HG03469 (cell line): Measurements from ENCODE around the gene IL6R.

ENCODE experiments used
- ATAC-seq: cut with Tn5 transposase; IDR thresholded peaks from one replicate; pipeline ENCODE4 v1.9.1; 2021; ENCODE audit warnings: mild to moderate bottlenecking, moderate library complexity, moderate number of reproducible peaks; ENCODE audit not compliant: unreplicated experiment

Gene IL6R

DNA sequence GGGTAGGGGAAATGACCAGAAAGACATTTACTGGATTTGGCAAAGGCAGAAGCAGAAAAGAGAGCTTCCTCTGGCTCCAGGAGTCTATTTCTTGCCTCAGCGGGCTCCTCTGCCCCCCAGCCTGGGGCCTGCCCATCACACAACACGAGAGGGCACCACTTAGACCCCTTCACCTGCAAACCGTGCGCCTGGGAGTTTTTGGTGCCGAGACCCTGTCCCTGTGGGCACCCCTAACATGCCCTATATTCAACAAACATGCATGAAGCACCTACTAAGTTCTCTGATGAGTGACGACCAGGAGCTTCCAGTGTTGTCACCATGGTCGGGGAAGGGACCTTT lies 18.8 kb downstream of the IL6R start:
- ATAC-seq: no peak

DNA sequence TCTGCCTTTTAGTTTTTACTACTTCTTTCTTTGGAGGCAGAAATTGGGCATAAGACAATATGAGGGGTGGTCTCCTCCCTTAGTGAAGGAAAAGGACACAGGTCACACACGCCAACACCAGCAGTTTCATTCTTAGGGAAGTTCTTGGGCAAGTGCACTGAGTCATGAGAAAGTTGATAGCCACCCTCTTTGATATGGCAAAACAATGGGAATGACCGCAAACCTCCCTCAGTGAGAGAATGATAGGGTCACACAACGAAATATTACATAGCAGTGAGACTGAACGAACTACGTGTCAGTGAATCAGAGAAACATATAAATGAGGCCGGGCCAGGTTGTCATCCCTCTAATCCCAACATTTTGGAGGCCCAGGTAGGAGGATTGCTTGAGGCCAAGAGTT lies 20.0 kb downstream of the IL6R start:
- ATAC-seq: no peak

DNA sequence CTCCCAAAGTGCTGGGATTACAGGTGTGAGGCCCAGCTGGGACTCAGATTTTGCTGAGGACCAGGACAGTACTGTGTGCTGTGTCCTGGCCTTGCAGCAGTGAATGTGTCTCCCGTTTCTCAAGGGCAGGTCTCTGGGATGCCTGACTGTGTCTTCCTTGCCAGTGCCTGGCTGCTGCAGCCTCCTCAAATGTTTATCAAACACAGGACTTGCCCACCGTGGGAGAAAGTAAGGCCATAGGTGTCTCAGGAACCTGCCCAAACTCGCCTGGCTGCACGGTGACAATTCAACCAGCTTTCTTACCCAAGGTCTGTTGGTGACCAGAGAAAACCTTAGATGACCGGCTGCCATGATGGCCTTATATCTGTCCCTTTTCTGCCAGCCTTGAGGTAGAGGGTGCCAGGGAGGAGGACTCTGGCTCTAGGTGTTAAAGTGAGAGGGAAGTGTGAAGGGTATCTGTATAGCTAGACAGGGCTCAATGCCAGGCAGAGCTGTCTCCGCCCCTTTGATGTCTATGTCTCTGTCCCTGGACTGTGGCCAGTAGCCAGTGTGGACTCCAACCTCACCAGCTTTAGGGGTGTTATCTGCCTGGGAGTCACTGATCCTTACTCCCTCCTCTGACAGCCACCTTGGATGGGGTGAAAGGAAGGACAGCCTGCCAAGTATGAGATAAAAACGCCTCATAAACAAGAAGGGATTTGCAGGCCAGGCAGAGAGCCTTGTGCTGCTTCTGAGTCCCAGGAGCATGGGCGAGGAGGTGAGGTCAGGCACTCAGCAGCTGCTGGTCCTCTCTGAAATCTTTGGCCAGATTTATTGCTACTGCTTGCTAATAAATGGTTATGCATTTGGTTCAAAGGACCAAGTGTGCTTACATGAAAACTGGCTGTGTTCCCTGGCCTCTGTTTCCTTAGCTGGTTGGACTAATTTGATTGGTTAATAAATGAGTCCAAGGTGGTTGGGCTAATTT lies 22.3 kb downstream of the IL6R start:
- ATAC-seq: no peak

DNA sequence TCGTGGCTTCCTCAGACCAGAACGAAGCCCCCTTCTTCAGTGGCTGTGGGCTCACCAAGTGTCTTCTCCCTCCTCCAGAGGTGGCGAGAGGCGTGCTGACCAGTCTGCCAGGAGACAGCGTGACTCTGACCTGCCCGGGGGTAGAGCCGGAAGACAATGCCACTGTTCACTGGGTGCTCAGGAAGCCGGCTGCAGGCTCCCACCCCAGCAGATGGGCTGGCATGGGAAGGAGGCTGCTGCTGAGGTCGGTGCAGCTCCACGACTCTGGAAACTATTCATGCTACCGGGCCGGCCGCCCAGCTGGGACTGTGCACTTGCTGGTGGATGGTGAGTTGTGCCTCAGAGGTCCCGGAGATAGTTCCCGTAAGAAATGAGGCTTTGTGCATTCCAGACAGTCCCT lies 24.0 kb downstream of the IL6R start:
- no peak for ATAC-seq

DNA sequence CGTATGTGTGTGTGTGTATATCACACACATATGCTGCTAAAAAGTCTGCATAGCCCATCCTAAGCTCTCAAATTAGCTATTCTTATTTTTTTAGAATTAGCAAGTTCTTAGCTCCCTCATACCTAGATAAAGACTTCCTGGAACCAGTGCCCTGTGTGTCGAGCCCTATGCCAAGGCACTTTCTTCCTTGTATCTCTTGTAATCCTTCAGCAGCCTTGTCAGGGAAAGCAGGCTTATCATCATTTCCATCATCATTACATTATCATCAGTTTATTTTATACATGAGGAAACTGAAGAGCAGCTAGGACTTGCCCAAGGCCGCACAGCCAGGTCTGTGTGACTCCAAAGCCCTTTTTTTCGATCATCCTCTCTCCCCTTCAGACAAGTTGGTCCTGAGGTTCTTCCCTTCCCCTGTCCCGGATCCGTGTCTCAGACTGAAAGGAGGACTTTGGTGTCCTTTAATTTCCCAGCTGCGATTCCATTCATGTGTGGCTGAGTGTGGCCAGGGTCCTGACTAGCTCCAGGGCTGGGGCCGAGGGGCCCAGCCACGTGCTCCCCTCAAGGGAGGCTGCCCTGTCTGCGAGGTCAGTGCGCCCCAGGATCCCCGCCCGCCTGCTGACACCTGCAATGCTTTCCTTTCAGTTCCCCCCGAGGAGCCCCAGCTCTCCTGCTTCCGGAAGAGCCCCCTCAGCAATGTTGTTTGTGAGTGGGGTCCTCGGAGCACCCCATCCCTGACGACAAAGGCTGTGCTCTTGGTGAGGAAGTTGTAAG lies 24.9 kb downstream of the IL6R start:
- no peak for ATAC-seq

DNA sequence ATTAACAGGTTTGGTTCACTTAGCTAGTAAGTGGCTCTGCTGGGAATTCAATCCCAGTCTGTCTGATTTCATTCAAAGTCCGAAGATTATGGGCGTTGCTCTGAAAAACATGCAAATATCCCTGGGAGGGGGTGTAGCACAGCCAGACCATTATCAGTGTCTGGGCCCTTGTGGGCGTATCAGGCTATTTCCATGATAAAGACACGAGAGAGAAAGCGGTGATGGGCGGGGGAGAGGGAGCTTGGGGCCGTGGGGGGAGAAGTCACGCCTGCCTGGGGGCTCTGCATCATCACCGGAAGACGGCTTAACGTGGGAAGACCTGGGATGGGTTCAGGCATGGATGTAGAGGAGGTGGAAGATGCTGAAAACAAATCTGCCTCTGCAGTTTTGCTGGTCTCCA lies 25.8 kb downstream of the IL6R start:
- no peak for ATAC-seq

DNA sequence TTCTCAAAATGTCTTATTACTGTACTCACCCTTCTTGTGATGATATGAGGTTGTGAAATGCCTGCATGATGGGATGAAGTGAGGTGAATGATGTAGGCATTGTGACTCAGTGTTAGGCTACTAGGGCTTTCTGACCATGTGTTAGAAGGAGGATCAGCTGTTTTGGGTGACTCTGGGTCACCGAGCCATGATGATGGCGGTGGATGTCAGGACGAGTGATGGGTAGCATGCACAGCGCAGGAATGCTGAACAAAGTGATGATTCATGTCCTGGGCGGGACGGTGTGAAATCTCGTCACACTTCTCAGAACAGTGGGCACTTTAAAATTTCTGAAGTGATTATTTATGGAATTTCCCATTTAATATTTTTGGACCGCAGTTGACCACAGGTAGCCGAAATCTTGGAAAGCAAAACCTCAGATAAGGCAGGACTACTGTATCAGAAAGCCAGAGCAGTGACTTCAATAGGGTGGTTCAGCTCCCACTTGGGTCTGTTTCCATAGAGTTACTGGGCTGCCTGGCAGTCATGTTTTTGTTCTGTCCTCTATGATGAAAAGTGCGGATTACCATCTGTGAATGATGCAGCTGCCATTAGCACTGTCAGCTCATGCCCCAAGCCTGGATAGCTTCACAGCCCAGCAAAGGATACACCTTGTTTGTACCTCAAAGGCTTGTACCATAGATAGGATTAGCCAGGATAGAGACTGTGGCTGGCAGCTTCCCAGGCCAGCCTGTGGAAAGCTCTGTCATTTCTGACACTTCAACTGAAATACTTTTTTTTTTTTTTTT lies 26.6 kb downstream of the IL6R start:
- no peak for ATAC-seq

DNA sequence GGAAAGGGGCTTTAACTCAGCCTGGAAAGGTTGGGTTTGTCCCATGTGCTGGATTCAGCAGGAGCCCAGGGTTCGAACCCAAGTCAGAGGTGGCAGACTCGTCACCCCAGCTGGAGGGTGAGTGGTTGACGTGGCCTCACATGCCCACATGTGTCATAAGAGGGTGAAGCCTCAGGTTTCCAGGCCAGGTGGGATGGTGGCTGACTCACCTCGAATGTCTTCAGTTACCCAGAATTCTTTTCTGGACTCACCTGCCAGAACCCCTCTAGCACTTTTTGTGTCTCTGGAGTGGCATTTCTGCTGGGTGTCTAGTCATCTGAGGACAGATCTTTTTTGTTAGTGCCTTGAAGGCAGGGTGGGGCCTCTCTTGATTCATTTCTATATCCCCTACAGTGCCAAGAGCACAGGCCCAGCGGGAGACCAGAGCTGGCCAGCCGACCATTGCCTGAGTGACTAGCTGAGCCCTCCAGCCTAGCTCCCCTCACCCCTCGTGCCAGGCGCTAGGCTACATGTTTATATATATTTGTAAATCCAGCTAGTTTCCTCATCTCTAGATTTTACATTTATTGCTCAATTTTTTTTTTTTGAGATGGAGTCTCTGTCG lies 28.1 kb downstream of the IL6R start:
- ATAC-seq: no peak

DNA sequence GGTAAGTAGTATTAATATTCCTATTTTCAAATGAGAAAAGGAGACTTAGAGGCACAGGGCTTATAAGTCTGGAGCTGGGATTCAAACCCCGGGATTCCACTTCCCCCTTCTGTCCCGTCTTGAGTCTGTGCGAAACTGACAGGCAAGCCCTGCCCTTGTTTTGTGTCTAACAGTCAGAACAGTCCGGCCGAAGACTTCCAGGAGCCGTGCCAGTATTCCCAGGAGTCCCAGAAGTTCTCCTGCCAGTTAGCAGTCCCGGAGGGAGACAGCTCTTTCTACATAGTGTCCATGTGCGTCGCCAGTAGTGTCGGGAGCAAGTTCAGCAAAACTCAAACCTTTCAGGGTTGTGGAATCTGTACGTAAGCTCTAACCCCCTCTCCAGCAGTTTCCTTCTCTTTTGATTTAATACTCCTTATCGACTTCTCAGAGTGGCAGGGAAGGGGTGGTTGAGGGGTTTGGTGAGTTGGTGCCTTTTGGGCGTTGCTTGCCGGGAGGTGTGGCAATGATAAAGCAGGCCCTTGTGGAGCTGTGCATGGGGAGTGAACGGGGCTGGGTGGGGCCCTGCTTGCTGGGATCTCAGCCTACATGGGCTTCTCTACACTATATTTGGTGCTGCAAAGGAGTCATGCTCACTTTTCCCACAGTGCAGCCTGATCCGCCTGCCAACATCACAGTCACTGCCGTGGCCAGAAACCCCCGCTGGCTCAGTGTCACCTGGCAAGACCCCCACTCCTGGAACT lies 29.4 kb downstream of the IL6R start:
- ATAC-seq: no peak

DNA sequence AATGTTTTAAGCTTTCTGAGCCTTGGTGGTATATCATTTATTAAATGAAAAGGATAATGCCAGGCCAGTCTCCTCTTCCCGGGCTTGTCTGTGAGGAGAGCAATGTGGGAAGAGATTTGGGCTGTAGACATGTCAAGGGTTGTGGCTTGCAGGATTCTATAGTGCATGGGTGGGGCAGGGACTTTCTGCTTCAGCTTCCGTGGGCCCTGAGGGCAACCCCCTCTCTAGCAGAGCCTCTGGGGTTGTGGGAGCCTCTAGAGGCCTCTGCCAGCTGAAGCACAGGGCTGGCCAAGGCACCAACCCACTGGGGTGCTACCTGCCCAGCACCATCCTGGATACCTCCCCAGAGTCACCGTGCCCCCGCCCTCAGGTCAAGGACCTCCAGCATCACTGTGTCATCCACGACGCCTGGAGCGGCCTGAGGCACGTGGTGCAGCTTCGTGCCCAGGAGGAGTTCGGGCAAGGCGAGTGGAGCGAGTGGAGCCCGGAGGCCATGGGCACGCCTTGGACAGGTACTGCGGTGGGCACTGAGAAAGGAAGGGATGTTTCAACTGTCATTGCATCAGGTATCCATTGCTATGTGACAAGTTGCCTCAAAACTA lies 30.6 kb downstream of the IL6R start:
- no peak for ATAC-seq

DNA sequence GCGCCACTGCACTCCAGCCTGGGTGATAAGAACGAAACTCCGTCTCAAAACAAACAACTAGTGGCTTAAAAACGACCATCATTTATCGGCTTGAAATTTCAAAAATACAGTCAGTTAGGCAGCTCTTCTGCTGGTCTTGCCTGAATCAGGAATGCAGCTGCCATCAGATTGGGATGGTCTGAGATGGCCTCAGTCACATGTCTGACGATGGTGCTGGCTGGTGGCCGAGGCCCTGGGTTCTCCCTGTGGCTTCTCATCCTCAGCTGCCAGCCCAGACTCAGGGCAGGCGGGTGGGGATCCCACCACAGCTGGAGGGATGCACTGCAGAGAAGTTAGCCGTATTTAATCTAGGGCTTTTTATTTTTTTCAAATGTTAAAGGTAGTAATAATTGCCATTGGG lies 31.3 kb downstream of the IL6R start:
- no peak for ATAC-seq

DNA sequence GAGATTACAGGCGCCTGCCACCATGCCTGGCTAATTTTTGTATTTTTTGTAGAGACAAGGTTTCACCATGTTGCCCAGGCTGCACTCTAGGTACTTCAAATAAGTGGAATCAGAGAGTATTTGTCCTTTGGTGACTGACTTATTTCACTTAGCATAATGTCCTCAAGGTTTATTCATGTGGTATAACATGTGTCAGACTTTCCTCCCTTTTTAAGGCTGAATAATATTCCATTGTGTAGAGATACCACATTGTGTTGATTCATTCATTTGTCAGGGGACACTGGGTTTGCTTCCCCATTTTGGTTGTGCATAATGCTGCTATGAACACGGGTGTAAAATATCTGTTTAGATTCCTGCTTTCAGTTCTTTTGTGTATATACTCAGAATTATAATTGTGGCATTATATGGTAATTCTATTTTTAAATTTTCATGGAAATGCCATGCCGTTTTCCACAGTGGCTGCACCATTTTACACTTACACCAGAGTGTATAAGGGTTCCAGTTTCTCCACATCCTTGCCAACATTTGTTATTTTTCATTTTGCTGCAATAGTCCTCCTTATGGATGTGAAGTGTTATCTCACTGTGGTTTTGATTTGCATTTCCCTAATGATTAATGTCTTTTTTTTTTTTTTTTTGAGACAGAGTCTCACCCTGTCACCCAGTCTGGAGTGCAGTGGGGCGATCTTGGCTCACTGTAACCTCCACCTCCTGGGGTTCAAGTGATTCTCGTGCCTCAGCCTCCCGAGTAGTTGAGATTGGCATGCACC lies 35.1 kb downstream of the IL6R start:
- no peak for ATAC-seq

DNA sequence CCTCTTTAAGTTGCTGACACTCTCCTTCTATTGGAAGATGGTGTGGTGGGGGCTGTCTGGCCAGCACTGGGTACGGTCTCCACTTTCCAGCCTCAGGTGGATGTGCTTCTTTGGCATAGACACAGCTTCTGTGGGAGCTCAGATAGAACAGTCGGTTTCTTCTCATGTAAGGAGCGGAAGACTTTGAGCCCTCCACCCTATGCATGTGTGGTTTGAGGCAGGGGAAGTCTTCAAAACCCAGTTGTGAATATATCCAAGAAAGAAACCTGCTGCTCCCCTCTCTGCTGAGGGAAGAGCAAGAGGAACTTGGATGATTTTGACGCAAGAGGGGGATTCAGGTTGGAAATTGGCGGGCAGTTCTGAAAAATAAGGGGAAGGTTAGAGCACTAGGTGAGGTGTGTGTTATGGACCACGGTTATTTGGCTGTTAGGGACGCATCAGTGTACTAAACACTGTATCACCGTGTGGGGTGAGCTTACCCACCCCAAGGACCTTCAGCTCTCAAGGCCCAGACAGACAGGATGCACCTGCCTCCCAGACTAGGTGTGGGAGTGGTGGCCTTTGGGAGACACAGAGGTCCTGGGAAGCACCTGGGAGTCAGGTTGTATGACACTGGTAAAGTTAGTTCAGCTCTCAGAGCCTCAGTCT lies 36.2 kb downstream of the IL6R start:
- no peak for ATAC-seq

DNA sequence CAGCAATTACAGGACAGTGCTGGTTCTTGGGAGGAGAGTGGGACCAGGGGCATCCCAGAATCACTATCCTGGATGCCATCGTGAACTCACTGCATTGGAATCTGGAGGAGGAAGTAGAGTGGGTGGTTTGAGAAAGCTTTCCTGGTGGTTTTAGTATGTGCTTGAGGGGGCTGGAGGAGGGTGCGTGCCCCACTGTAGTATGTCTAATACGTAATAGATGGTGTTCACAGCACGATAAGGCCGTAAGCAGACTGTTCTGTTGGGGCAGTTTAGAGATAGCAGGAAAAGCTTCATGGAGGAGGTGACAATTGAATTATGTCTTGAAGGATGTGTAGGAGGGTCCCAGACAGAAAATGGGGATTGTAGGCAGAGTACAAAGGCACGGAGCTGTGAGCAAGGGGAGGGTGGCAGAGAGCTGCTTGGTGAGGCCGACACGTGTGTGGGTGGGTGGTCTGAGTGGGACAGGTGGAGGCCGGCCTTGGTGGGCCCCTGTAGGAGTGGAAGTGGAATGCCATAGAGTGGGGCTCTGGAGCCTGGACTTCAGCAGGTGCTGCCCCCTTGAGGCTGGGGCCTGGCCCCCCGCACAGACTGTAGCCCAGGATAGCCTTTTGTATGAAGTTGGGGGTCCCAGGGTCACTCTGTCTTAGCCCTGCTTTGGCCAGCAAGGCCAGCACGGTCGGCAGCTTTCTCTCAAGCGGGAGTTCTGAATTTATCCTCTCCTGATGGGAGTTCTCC lies 37.0 kb downstream of the IL6R start:
- ATAC-seq: no peak

DNA sequence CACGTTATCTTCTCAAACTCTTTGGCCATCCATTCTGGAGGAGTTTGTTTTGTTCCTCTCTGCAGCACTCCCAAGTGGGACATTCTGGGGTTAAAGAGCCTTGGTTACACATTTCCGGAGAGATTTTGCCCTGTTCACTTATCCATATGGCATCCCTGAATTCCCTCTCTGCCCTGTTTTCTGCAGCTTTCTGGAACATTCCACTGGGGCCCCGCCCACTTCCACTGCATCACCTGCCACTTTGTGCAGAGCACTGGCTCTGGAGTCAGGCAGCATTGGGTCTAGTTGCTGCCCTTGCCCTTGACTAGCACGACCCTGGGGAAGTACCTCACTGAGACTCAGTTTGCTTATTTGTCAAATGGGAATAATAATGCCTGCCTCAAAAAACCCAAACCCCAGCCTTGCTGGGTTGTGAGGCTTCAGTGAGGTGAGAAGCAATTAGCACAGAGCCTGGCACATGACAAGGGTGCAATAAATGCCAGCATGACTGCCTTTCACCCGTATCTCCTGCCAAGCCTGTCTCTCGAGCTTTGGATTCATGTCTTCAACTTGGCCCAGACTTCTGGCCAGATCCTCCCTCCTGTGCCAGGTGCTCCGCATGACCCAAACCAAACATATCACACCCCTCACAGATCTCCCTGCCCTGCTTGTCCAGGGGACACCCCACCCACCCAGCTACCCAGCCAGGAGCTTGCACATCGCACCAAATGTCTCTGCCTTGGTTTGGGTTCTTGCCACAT lies 38.3 kb downstream of the IL6R start:
- ATAC-seq: no peak

DNA sequence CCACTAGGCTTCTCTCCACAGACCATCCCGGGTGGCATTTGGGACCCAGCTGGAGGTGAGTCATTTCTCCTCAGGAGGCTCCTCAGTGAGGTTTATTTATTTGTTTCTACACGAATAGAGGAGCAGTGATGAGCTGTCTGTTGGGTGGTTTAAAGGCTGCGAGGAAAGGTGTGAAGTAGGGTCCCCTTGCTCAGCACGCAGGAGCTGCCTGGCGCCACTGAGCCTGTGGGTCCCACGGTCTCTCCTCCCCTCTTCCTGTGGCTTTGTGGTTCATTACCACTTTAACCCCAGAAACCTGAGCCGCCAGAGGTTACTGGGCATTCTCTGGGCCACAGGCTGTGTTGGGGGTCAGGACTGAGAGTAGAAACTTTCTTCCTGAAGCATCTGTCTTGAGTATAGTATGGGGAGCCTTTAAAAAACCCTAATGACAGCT lies 39.9 kb downstream of the IL6R start:
- no peak for ATAC-seq

DNA sequence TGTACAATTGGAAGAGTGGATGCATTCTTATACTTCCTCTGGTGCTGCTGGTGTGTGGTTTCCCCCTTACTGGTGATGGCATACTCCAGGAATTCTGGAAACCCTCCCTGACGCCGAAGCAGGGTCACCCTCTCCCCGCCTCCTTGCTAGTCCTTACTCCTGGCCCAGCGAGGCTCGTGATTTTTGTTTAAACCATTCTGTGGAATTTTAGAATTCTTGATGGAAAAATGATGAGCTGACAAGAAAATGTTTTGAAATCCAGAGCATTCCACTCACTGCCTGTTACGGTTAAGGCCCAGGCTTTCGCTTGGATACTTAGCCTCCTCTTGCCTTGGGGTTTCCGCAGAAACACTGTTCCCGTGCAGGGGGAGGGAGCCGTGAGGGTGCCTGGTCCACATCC lies 41.1 kb downstream of the IL6R start:
- ATAC-seq: no peak
